GM10248 (cell line): ENCODE measurements around the gene CNNM3.

Experiments used
- CTCF ChIA-PET: fragments of 300-600 bp; sonication (Branson Sonifier 250); formaldehyde crosslinking; extraction: SDS; loops from one replicate; lab custom pipeline; 2021; ENCODE audit warnings: antibody characterized with exemption; lab: Yijun Ruan, JAX
- POLR2A ChIA-PET: fragments of 350-650 bp; sonication (Branson Sonifier 250); formaldehyde crosslinking; extraction: SDS; loops from one replicate; lab custom pipeline; 2020; ENCODE audit warnings: antibody characterized with exemption; lab: Yijun Ruan, JAX
- DNase-seq: peaks from one replicate; pipeline ENCODE4 v3.0.0; 2012; ENCODE audit errors: extremely low spot score
- TF ChIP-seq, protein P1 (sequence below): IDR thresholded peaks from 2 replicates; pipeline ENCODE4 v1.5.1; 2012; ENCODE audit warnings: mild to moderate bottlenecking, low read depth; ENCODE audit errors: extremely low read depth, missing control alignments, control extremely low read depth

Gene CNNM3

GRCh38 chr2:96835830-96836229 is 19.8 kb downstream of the CNNM3 start:
- TF ChIP-seq, protein P1, sequence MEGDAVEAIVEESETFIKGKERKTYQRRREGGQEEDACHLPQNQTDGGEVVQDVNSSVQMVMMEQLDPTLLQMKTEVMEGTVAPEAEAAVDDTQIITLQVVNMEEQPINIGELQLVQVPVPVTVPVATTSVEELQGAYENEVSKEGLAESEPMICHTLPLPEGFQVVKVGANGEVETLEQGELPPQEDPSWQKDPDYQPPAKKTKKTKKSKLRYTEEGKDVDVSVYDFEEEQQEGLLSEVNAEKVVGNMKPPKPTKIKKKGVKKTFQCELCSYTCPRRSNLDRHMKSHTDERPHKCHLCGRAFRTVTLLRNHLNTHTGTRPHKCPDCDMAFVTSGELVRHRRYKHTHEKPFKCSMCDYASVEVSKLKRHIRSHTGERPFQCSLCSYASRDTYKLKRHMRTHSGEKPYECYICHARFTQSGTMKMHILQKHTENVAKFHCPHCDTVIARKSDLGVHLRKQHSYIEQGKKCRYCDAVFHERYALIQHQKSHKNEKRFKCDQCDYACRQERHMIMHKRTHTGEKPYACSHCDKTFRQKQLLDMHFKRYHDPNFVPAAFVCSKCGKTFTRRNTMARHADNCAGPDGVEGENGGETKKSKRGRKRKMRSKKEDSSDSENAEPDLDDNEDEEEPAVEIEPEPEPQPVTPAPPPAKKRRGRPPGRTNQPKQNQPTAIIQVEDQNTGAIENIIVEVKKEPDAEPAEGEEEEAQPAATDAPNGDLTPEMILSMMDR: no peak
- ChIA-PET CTCF (interaction anchor here (1.3 kb wide), 1 partner anchor 17 kb away, joined by 3 read pairs; no protein-coding TSS in a partner anchor), POLR2A (interaction anchor here (0.7 kb wide), 3 partner anchors 45 to 150 kb away, joined by 3 to 6 read pairs (median 4); partner anchors contain the start of gene FAM178B)
- DNase-seq: no peak

DNA sequence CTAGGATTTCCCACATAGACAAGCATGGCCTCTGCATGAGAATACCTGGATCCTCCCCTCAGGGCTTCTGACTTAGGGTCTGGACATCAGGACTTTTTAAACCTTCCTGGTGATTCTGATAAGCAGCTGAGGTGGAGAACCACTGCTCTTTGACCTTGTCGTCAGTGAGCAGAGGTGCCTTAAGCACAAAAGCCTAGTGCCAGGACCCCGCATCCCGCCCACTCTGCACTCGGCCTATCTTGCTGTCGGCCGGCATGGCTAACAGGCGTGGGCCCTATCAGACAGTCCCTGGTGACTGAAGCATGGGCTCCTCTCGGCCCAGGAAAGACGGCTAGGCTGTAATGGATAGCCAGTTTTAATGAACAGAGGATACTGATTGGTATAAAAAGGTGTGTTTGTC is 21.5 kb downstream of the CNNM3 start:
- no peak for DNase-seq
- TF ChIP-seq, protein P1: no peak
- ChIA-PET POLR2A (no interaction called here), CTCF (interaction anchor here (2.4 kb wide), 1 partner anchor 20 kb away, joined by 8 read pairs; the partner anchor contains the start of gene ANKRD39)

GRCh38 chr2:96838345-96839292 is 22.6 kb downstream of the CNNM3 start:
- CTCF ChIA-PET: interaction anchor here (1.9 to 2.4 kb wide), 3 partner anchors 13 to 38 kb away, joined by 4 to 8 read pairs (median 5); partner anchors contain the start of gene ANKRD39
- POLR2A ChIA-PET: interaction anchor here (0.7 kb wide), 1 partner anchor 9 kb away, joined by 6 read pairs; no protein-coding TSS in a partner anchor

GRCh38 chr2:96839293-96839874 is 23.3 kb downstream of the CNNM3 start:
- CTCF ChIA-PET: interaction anchor here (0.9 to 2.4 kb wide), 4 partner anchors 12 to 39 kb away, joined by 3 to 8 read pairs (median 4); partner anchors contain the start of gene ANKRD39
- TF ChIP-seq, protein P1: no peak
- POLR2A ChIA-PET: interaction anchor here (0.6 to 0.7 kb wide), 3 partner anchors 8 to 747 kb away, joined by 5 to 6 read pairs (median 6); no protein-coding TSS in a partner anchor
- DNase-seq: peak; percentile 51

More at GRCh38 chr2:96838345-96839292, 22.6 kb downstream of the CNNM3 start:
- no peak for DNase-seq
- TF ChIP-seq, protein P1: no peak

DNA sequence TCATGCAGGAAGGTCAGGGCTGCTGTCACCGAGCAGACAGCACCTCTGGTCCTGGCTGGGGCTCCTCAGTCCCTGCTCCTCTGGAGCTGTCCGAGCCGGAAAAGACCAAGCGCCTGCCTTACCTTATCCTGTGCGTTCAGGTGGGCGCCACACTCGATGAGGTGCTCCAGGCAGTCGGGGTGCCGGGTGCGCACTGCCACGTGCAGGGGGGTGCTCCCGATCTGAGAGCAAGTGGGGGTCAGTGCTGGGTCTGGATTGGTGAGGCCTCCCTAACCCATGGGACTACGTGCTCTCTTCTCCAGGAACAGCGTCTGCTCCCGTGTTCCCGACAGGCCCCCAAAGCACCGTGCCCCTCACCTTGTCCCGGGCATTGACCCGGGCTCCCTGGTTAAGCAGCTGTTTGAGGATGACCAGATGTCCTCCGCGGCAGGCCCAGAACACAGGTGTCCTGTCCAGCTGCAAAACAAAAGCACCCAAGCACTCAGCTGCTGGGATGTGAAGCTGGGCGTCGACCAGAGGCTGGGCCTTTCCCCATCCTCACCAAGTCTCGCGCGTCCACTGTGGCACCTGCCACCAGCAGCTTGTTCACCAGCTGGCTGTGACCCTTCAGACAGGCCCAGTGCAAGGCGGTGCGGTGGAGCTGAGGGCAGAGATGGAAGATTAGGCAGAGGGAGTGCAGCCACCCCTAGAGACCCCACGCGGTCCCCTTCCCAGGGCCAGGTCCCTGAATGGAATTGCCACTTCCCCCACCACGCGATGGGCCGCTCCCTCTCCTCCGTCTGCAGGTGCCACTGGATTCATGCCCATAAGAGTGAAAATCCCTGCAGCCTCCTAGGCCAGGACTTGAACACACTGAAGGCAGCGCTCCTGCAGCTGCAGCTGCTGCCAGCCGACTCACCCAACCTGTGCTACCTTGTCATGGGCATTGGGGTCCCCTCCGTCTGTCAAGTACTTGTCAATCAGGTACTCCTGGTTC is 24.1 kb downstream of the CNNM3 start:
- CTCF ChIA-PET: interaction anchor here (0.9 to 2.4 kb wide), 4 partner anchors 11 to 40 kb away, joined by 3 to 8 read pairs (median 4); partner anchors contain the start of gene ANKRD39
- TF ChIP-seq, protein P1: no peak
- POLR2A ChIA-PET: interaction anchor here (0.6 kb wide), 2 partner anchors 142 to 748 kb away, joined by 5 to 6 read pairs; no protein-coding TSS in a partner anchor

More for the DNA sequence above, 24.1 kb downstream of the CNNM3 start:
- DNase-seq: no peak
